ENCODE results near the gene EGLN3.
"Not testable (repeated sequence)": the region's sequence is repeated elsewhere in the genome, so short reads cannot be mapped to it uniquely, and the experiment has no call there.

The EGLN3 gene

GRCh38 chr14:33950320-33951182 lies at the start of gene EGLN3:
Gene EGLN3, minus strand, starts transcription at chr14:33951074. Its CDS starts 322 bp downstream, at chr14:33950752.
- peak; percentile 92 for DNase-seq

DNA sequence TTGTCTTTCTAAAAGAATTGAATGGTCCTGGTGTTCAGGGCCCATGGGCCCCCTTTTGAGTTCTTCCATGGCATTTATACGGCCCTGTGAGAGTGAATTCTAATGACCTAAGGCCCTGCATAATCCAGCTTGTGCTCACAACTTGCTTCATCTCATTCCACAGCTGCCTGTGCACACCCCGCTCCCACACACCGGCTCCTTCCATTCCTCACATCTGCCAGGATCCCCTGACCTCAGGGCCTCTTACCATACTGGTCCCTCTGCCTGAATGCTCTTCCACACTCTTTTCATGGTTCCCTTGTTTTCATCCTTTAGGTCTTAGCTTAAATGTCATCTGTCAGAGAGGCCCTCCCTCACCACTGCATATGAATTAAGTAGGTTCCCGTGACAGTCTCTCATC lies 49.5 kb upstream of the EGLN3 start:
- no peak for DNase-seq

GRCh38 chr14:33999771-34000291 lies 49.0 kb upstream of the EGLN3 start:
- no peak for DNase-seq

DNA sequence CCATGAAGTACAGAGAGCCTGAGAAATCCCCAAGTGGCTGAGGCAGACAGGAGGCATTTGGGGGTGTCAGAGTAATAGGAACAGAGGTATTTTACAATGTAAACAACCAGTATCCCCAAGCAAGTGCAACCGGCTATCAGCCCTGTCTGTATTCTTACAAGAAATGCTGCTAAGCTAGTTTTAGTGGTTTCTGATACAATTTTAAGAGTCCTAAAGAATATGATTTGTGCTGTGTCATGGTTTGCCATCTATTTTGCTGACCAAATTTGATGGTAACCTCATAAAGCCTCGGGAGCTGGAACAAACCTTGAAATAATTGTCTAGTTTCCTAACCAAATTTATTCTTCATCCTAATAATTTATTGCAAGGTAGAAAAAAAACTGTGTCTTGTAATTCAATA lies 46.7 kb upstream of the EGLN3 start:
- DNase-seq, result no peak

DNA sequence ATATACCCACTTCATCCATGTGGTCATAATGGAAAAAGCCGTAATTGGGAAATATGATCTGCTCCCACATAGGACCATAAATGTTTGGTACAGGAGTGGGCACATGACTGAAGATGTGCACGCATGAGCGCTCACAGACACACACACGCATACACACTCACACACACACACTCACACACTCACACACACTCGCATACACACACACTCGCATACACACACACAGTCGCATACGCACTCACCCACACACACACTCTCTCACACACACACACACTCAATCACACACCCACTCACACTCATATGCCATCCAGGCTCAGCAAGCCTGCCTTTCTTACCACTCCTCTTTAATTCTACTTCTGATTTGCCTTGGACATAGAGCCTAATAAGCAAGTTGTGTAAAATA lies 45.6 kb upstream of the EGLN3 start:
- DNase-seq, result no peak

GRCh38 chr14:33993246-33993645 lies 42.4 kb upstream of the EGLN3 start:
- no peak for DNase-seq

DNA sequence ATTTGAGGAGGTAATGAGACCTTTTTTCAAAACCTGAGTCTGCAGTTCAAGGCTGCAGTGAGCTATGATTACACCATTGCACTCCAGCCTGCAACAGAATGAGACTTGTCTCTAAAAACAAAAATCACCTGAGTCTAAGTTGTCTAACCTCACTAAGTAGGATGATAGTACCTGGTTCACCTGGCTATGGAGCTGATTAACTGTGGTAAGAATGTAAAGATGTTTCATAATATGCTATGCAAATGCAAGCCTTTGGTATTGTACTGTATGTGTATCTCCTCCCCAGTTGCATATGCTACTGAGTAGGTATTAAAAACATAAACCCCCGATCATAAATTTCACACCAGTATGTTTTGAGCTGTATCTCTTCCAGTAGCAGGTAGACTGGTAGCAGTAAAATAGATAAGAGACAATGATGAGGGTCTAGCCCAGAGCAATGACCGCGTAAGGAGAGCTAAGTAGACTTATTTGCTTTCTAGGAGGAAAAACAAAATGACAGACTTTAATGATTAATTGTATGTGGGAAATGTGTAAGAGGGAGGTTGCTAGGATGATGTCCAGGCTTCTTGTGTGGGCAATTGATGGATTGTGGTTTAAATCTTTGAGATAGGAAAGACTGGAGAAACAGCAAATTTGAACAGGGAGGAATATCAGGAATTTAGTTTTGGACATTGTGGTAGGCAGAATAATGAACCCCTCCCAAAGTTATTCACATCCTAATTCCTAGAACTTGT lies 41.6 kb upstream of the EGLN3 start:
- no peak for DNase-seq

DNA sequence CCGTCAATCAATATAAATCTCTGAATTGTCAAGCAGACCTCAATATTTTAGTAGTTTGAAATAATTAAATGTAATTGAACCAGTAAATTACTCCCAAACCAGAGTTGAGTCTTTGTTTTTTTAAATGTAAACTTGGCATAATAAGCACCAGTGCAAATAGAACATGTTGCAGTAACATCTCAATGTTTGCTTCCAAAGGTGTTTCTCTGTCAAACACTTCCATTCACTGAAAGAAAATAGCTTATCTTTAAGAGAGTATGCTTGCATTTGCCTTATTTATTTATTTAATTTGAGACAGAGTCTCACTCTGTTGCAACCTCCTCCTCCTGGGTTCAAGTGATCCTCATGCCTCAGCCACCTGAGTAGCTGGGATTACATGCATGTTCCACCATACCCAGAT lies 39.9 kb upstream of the EGLN3 start:
- DNase-seq, result no peak

DNA sequence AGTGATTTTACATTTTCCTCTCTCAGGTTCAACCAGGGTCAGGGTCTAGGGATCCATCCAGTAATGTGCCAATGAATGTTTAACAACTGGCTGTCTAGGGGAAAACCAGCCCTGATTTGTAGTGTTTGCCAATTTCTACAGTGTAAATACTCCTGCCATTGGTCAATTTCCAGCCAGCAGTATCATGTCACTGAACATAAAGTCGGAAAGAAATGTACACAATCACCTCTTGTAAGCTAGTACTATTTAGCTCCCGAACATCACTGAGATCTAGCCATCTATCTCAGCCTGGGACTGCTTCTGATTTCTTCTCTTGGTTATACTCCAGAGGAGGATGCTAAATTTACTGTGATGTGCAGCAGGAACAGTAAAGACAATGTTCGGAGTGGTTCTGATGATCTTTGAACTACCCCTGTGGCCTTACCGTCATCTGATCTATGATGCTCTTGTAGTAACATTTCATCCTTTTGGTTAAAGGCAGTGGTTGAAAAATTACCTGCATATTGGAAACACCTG lies 36.7 kb upstream of the EGLN3 start:
- no peak for DNase-seq

- DNase-seq, result no peak
These were observed 35.9 kb upstream of the EGLN3 start for GRCh38 chr14:33986804-33987203.

DNA sequence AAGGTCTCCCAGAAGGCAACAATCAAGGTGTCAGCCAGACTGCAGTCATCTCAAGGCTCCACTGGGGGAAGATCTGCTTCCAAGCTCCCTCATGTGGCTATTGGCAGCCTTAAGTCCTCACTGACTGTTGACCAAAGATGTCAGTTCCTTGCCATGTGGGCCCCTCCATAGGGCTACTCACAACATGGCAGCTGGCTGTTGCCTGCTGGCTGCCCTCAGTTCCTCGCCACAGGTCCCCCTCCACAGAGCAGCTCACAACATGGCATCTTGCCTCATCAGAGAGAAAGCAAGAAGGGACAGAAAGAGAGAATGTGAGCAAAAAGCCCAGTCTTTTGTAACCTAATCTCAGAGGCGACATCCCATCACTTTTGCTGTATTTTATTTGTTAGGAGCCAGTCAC lies 34.4 kb upstream of the EGLN3 start:
- no peak for DNase-seq

GRCh38 chr14:33979613-33980276 lies 28.9 kb upstream of the EGLN3 start:
- DNase-seq, result no peak

GRCh38 chr14:33978892-33979612 lies 28.2 kb upstream of the EGLN3 start:
- peak; percentile 18 for DNase-seq

- DNase-seq, result peak; percentile 51
These were observed 21.8 kb upstream of the EGLN3 start for GRCh38 chr14:33972583-33973081.

- not testable (repeated sequence) for DNase-seq
These were observed 19.0 kb upstream of the EGLN3 start for GRCh38 chr14:33969846-33970245.

- DNase-seq, result no peak
These were observed 17.8 kb upstream of the EGLN3 start for GRCh38 chr14:33968722-33969121.

DNA sequence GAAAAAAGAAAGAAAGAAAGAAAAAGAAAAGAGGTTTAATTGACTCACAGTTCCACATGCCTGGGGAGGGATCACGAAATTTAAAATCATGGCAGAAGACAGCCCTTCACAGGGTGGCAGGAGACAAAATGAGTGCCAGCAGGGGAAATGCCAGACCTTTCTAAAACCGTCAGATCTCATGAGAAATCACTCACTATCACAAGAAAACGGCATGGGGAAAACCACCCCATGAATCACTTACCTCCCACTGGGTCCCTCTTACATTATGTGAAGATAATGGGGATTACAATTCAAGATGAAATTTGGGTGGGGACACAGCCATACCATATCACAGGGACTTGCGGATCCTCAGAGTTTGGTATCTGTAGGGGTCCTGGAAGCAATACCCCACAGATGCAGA lies 16.3 kb upstream of the EGLN3 start:
- DNase-seq, result no peak

- DNase-seq, result no peak
These were observed 15.4 kb upstream of the EGLN3 start for GRCh38 chr14:33966276-33966675.

DNA sequence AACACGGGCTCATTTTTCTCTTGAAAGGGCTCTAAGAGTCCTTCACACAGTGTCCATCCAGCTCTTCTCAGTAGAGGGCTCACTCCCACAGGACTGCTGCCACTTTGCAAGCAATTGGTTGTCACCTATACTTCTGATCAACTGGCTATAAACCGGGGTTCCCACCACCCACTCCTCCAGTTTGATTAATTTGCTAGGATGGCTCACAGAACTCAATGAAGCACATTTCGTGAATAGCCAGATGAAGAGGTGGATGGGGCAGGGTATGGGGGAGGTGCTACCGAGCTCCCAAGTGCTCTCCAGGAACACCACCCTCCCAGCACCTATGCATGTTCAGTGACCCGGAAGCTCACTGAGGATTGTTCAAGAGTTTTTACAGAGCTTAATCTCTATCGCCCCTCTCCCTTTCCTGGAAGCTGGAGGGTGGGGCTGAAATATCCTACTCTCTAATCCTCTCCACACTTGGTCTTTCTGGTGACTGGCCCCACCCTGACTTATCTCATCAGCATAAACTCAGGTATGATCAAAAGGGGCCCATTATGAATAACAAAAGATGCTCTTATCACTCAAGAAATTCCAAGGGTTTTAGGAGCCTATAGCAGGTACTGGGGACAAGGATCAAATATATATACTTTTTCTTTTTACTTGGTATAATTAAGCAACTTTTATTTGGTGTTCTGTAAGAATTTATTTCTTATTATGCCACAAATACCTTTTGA lies 13.9 kb upstream of the EGLN3 start:
- DNase-seq, result no peak

GRCh38 chr14:33963892-33964291 lies 13.0 kb upstream of the EGLN3 start:
- no peak for DNase-seq

GRCh38 chr14:33962466-33962865 lies 11.6 kb upstream of the EGLN3 start:
- not testable (repeated sequence) for DNase-seq

DNA sequence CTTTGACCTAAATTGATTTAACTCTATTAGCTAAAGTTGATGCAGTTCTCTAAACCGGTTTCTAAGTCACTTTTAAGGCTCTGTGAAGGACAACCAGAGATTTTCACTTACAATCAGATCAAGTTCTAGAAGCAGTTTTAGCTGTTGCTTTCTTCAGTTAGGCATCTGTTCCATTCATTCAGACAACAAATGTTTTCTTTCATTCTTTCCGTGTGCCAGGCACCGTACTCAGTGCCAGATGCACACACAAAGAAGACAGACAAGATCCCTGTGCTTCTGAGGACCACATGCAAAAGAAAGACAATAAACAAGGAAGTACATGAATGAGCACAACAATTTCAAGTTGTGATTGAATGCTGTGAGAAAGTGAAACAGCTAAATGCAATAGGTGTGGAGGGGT lies 11.1 kb upstream of the EGLN3 start:
- no peak for DNase-seq

Data from eye (tissue), 1 donor.